Pancreas (tissue), 10 donors: ENCODE measurements around the gene LIN9. TPM values are rescaled to one million over a fixed set of nuclear protein-coding genes. Genes with fewer than 3 reads are reported as not detected.
A peak's percentile ranks its signal among the peaks of the same experiment; 100 is the strongest.

Source experiments
- ATAC-seq, 4 donors: fragments of 200-7000 bp; cut with Tn5 transposase; one replicate each; pipeline versions ENCODE4 v1.8.0 to v1.9.1; 2020; ENCODE audit warnings: mild to moderate bottlenecking in 4 of 4, moderate library complexity in 4 of 4
- DNase-seq, 6 donors: peaks; one replicate each; pipeline ENCODE4 v3.0.0-alpha.2; 2020
- FAIRE-seq: peaks from 2 replicates; lab custom pipeline; 2012; peaks lifted over from hg19 to GRCh38; lab: Jason Lieb, UNC
- H3K27ac ChIP-seq, 4 donors: fragments of 200-600 bp; sonication (generic); 1 replicate in 3 of 4; 2 replicates in 1 of 4; pipeline versions ENCODE4 v1.5.0 to v1.8.0; 2020
- H3K27me3 ChIP-seq, 4 donors: fragments of 200-600 bp; one replicate each; pipeline ENCODE4 v1.8.0; 2021
- H3K36me3 ChIP-seq, 3 donors: fragments of 200-600 bp; sonication (generic) in 1 of 3; one replicate each; pipeline versions ENCODE4 v1.5.0 to v1.8.0; 2020 to 2021
- H3K4me1 ChIP-seq, 3 donors: fragments of 200-600 bp; one replicate each; pipeline ENCODE4 v1.8.0; 2021
- H3K4me3 ChIP-seq, 4 donors: fragments of 200-600 bp; sonication (generic) in 2 of 4; one replicate each; pipeline versions ENCODE4 v1.5.0 to v1.8.0; 2020 to 2021
- H3K9me3 ChIP-seq, 4 donors: fragments of 200-600 bp; one replicate each; pipeline ENCODE4 v1.8.0; 2021
- WGBS, 2 donors: extraction: QIAGEN DNeasy Blood & Tissue Kit; methylation state at CpG; one replicate each; pipeline ENCODE4 v1.1.7; 2013; 5-methylcytosine and 5-hydroxymethylcytosine counted together
- intact Hi-C, 3 donors: fragments of 100-400 bp; cut with DNase I; formaldehyde crosslinking; loops; one replicate each; pipeline versions ENCODE4 v1.11.1 to v1.14.2; 2022
- polyA plus RNA-seq, 2 donors: library from polyadenylated mRNA; stranded (reverse); fragments of 200-250 nt; gene quantifications; one replicate each; pipeline ENCODE4 v1.2.3, GENCODE V29; 2013
- total RNA-seq, 6 donors: library from RNA; stranded (reverse); fragmentation: NEBNext Ultra II Directional in 4 of 6; extraction: Animal tissue kit (Norgen Biotek cat#: 25700) in 4 of 6; gene quantifications; one replicate each; pipeline versions ENCODE4 v1.2.1 to v1.2.4, GENCODE V29; 2021 to 2023
- TF ChIP-seq, protein P1 (sequence below), 4 donors: fragments of 200-600 bp; sonication (generic) in 3 of 4; IDR thresholded peaks; one replicate each; pipeline versions ENCODE4 v1.5.0 to v1.8.0; 2021; ENCODE audit warnings: antibody characterized with exemption in 4 of 4
- donor health status: healthy with polysubstance abuse.
- donor health status: DM: no; HTN: no; CAD: no; lungs with moderate emphysema.
- donor health status: DM: no; HTN: no; CAD: no.
- donor health status: control.
- donor health status: control.
- donor health status: Bipolar disorder and iron deficiency.
- donor health status: DM: yes; HTN: yes; CAD: no.
- donor health status: DM: no; HTN: no; CAD: no.
- donor health status: DM: no; HTN: no; CAD: no.
- donor health status: DM: yes; HTN: yes; CAD: no.

LIN9 gene, protein sequence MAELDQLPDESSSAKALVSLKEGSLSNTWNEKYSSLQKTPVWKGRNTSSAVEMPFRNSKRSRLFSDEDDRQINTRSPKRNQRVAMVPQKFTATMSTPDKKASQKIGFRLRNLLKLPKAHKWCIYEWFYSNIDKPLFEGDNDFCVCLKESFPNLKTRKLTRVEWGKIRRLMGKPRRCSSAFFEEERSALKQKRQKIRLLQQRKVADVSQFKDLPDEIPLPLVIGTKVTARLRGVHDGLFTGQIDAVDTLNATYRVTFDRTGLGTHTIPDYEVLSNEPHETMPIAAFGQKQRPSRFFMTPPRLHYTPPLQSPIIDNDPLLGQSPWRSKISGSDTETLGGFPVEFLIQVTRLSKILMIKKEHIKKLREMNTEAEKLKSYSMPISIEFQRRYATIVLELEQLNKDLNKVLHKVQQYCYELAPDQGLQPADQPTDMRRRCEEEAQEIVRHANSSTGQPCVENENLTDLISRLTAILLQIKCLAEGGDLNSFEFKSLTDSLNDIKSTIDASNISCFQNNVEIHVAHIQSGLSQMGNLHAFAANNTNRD
- total RNA-seq (1 to 10 TPM in 4 of 6 donors, under 1 TPM in 2; 0.57 to 2.2 (median 1.2) TPM), polyA plus RNA-seq (1 to 10 TPM in 1 of 2 donors, under 1 TPM in 1; 0.72 to 1.3 TPM)

DNA sequence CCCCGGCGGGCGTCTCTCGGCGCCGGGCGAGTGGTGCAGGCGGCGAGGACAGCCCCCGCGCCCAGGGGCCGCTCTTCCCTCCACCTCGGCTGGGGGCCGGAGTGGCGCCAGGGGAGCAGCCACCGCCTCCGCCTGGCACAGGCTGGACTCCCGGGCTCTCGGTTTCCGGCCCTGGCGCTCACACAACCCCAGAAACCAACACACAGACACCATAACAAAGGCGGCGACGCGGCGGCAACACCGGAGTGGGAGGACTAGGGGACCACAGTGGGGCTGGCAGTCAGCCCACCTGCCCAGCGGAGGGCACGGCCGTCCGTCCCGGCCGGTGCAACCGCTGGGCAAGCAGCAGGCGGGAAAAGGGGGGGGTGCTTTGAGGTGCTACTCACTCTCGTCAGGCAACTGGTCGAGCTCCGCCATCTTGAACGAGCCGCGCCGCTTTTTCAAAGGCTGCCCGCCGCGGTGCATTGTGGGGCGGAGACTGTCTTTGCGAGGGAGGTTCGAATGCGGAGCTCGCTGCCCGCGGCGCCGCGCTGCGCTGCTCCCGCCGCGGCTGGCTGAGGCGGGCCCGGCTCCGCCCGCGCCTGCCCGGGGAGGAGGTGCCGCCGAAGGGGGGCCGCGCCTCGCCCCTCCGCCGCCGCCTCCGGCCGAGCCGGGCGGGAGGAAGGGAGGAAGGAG is at the start of gene LIN9:
TSS of gene LIN9 (minus strand) at position 442 of the 675 bp plus-strand sequence. CDS start at position 417, 25 bp downstream.
- ATAC-seq = peak; percentile 91 to 97 (median 95)
- no peaks in the 10 kb centered on the region for H3K27me3 ChIP-seq

DNA sequence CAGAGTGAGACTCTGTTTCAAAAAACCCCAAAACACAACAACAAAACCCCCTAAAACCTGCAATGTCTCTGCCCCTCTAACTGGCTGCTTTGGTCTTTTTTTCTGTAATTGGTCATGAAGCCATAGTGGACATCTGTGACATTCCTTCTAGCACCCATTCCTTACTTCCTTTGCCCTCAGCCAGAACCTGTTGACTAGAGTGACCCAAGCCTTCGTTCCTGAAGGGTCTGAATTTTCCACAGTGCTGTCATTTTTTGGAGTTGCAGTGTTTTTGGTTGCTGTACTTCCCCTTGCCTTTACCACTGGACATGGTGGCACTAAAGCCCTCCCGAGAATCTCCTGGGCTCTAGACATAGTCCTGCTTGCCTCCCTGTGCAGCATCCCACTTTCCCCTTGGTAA is 48.5 kb upstream of the LIN9 start:
- H3K27me3 ChIP-seq = no peaks in the 10 kb centered on the region
- H3K36me3 ChIP-seq = peaks cover 0 to 36% (median 4%) of the 10 kb centered on the region in 3 donors
- ATAC-seq = no peak
- no peak overlapping the region for H3K27ac ChIP-seq
- H3K9me3 ChIP-seq = no peaks in the 10 kb centered on the region
- no peak for FAIRE-seq
- TF ChIP-seq, protein P1, sequence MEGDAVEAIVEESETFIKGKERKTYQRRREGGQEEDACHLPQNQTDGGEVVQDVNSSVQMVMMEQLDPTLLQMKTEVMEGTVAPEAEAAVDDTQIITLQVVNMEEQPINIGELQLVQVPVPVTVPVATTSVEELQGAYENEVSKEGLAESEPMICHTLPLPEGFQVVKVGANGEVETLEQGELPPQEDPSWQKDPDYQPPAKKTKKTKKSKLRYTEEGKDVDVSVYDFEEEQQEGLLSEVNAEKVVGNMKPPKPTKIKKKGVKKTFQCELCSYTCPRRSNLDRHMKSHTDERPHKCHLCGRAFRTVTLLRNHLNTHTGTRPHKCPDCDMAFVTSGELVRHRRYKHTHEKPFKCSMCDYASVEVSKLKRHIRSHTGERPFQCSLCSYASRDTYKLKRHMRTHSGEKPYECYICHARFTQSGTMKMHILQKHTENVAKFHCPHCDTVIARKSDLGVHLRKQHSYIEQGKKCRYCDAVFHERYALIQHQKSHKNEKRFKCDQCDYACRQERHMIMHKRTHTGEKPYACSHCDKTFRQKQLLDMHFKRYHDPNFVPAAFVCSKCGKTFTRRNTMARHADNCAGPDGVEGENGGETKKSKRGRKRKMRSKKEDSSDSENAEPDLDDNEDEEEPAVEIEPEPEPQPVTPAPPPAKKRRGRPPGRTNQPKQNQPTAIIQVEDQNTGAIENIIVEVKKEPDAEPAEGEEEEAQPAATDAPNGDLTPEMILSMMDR (IDR thresholded peaks at IDR 0.05) = no peak
- no peak for DNase-seq
- no peak overlapping the region for H3K4me3 ChIP-seq
- 90 to 95% methylated on average over 2 of the region's 2 CpGs for WGBS, 2 donors
- no peaks in the 10 kb centered on the region for H3K4me1 ChIP-seq
- intact Hi-C loops = no loop called here

More for the DNA sequence above, at the start of gene LIN9:
- H3K9me3 ChIP-seq = no peaks in the 10 kb centered on the region
- TF ChIP-seq, protein P1 (IDR thresholded peaks at IDR 0.05) = no peak
- H3K36me3 ChIP-seq = no peaks in the 10 kb centered on the region
- 0% methylated on average over 38 to 77 of the region's 77 CpGs for WGBS, 2 donors
- intact Hi-C loops = no loop called here
- H3K4me1 ChIP-seq = peaks cover 0 to 3% (median 0%) of the 10 kb centered on the region in 3 donors
- FAIRE-seq (no peak), DNase-seq (peak; percentile 83 to 97 (median 92))
- H3K4me3 ChIP-seq = peak within 1 kb of the TSS; percentile 58 to 100 (median 98)
- peak within 1 kb of the TSS in 3 of 4 donors; percentile 22 to 58 (median 28) for H3K27ac ChIP-seq

DNA sequence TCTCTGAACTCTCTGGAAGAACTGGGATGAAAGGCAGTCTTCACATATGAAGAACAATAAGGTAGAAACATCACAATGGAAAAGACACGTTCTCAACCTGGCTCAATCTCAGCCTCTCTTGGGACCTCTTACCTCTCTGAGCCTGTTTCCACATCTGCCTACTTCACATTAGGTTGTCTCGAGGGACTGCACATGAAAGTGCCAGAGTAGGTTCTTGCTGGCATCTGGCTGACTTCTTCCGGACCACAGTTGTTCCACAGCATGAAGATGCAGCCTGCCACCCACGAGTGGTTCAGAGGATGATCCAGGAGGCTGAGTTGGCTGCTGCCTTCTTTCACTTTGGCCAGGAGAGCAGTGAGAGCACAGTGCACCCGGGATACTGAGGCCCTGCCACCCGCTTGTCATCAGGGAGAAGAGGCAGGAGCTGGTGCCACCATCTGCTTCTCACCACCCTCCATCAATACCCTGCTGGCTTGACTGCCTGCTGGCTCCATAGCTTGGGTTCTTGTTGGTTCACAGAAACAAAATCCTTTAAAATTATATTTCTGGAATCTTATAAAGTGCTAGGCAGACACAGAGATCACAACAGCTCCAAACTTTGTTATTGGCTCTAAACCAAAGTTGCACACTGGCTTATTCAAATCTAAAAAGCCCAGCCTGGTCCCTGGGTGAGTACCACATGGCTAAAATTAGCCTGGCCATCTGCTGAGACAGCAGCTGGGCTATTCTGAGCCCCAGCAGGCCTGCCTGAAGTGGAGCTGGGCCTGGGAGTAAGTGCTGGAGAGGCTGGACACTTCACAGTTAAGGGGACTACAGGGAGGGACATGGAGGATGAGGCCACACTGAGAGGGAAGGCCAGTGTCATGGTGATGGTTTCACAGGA is 46.9 kb upstream of the LIN9 start:
- ATAC-seq (peak in 3 of 4 donors; percentile 11 to 52 (median 41)), DNase-seq (no peak), FAIRE-seq (no peak)
- Histone ChIP-seq H3K36me3 (peaks cover 0 to 23% (median 4%) of the 10 kb centered on the region in 3 donors), H3K9me3 (no peaks in the 10 kb centered on the region), H3K4me1 (no peaks in the 10 kb centered on the region), H3K27ac (no peak overlapping the region), H3K27me3 (no peaks in the 10 kb centered on the region), H3K4me3 (no peak overlapping the region)
- TF ChIP-seq, protein P1 (IDR thresholded peaks at IDR 0.05) = no peak
- intact Hi-C loops = no loop called here
- 77 to 81% methylated on average over 6 of the region's 6 CpGs for WGBS, 2 donors

DNA sequence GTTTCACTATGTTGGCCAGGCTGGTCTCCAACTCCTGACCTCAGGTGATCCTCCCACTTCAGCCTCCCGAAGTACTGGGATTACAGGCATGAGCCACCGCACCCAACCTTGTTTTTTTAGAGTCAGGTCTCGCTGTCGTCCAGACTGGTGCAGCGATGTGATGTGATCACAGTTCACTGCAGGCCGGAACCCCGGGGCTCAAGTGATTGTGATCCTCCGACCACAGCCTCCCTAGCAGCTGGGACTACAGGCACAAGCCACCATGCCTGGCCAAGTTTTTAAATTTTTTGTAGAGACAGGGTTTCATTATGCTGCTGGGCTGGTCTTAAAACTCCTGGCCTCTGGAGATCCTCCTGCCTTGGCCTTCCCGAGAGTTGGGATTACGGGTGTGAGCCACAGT is 46.1 kb upstream of the LIN9 start:
- H3K27ac ChIP-seq = no peak overlapping the region
- H3K4me1 ChIP-seq = no peaks in the 10 kb centered on the region
- intact Hi-C loops = no loop called here
- ATAC-seq (no peak), FAIRE-seq (no peak), DNase-seq (no peak)
- WGBS, 2 donors = 94% methylated on average over 10 of the region's 10 CpGs
- no peak overlapping the region for H3K4me3 ChIP-seq
- TF ChIP-seq, protein P1 (IDR thresholded peaks at IDR 0.05) = no peak
- no peaks in the 10 kb centered on the region for H3K27me3 ChIP-seq
- no peaks in the 10 kb centered on the region for H3K9me3 ChIP-seq
- H3K36me3 ChIP-seq = peaks cover 0 to 15% (median under 1%) of the 10 kb centered on the region in 3 donors
